ENCODE measurements around the gene GRIA2.

The GRIA2 gene

DNA sequence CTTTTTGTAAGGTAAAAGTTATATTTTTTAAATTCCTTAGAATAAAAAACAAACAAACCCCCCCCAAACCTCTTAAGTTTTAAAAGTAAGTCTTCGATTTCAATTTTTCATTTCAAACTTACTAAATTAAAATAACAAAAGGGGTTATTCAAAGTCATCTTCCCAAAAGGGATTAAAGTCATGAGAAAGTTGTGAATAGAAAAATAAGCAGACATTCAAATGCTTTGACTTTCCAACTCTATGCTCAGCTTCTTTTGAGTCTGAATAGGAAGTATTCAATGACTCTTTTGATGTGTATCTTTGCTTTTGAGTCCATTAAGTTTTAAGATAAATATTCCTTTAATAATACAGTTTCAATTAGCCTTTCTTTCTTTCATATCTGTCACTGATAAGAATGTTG lies 138.3 kb downstream of the GRIA2 start:
- no CpG with 5 or more reads among the region's 1 CpG for WGBS

DNA sequence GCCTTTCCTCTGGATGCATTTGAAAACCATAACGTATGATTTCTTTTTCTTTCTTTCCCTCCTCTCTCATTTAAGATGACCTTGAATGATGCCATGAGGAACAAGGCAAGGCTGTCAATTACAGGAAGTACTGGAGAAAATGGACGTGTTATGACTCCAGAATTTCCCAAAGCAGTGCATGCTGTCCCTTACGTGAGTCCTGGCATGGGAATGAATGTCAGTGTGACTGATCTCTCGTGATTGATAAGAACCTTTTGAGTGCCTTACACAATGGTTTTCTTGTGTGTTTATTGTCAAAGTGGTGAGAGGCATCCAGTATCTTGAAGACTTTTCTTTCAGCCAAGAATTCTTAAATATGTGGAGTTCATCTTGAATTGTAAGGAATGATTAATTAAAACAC lies 142.8 kb downstream of the GRIA2 start:
- Histone ChIP-seq H3K4me1 (ENCODE audit: control insufficient read depth, insufficient read depth, low read depth, low read length) (no peaks in the 10 kb centered on the region), H3K4me2 (ENCODE audit: low read length, poor library complexity, severe bottlenecking) (no peak overlapping the region), H2BK5ac (ENCODE audit: low read depth, low read length, poor library complexity, severe bottlenecking) (no peak overlapping the region), H3K36me3 (ENCODE audit: control insufficient read depth in 1 of 2, insufficient read depth in 2 of 2, low read depth in 1 of 2, low read length in 2 of 2) (no peaks in the 10 kb centered on the region), H2BK15ac (ENCODE audit: low read depth, poor library complexity, severe bottlenecking) (no peak overlapping the region), H2AK5ac (ENCODE audit: low read length, severe bottlenecking) (no peak overlapping the region), H2AFZ (ENCODE audit: low read depth, low read length) (no peak overlapping the region), H3K27me3 (ENCODE audit: control insufficient read depth in 1 of 2, insufficient read depth in 1 of 2, low read length in 2 of 2) (no peaks in the 10 kb centered on the region), H3K14ac (ENCODE audit: low read length in 2 of 2) (no peak overlapping the region), H3K9me3 (ENCODE audit: control insufficient read depth, low read length) (no peaks in the 10 kb centered on the region), H3K23ac (ENCODE audit: low read length in 2 of 2) (no peak overlapping the region), H4K8ac (ENCODE audit: low read length) (no peak overlapping the region), H3K18ac (ENCODE audit: low read depth in 1 of 2, low read length in 2 of 2) (no peak overlapping the region), H2BK12ac (ENCODE audit: low read length in 2 of 2) (no peak overlapping the region), H2BK120ac (ENCODE audit: low read depth, low read length) (no peak overlapping the region), H4K91ac (ENCODE audit: low read length) (no peak overlapping the region), H3K4me3 (ENCODE audit: insufficient read depth in 1 of 2, low read depth in 1 of 2, low read length in 2 of 2) (no peak overlapping the region), H3K79me1 (replicated peaks; ENCODE audit: low read length, poor library complexity, severe bottlenecking) (no peaks in the 10 kb centered on the region), H3K9ac (ENCODE audit: low read length) (no peak overlapping the region), H3K4ac (ENCODE audit: low read depth in 1 of 2, low read length in 2 of 2) (no peak overlapping the region), H3K27ac (ENCODE audit: low read length, poor library complexity, severe bottlenecking) (no peak overlapping the region)
- DNase-seq = no peak
- WGBS = 54% methylated on average over 4 of the region's 4 CpGs

More for the DNA sequence above, 138.3 kb downstream of the GRIA2 start:
- no peak overlapping the region for H3K14ac ChIP-seq (ENCODE audit: low read length in 2 of 2)
- H3K9me3 ChIP-seq (ENCODE audit: control insufficient read depth, low read length) = no peaks in the 10 kb centered on the region
- H3K79me1 ChIP-seq (replicated peaks; ENCODE audit: low read length, poor library complexity, severe bottlenecking) = no peaks in the 10 kb centered on the region
- H3K4me1 ChIP-seq (ENCODE audit: control insufficient read depth, insufficient read depth, low read depth, low read length) = no peaks in the 10 kb centered on the region
- no peak overlapping the region for H3K4me2 ChIP-seq (ENCODE audit: low read length, poor library complexity, severe bottlenecking)
- no peak overlapping the region for H2AK5ac ChIP-seq (ENCODE audit: low read length, severe bottlenecking)
- no peak overlapping the region for H3K23ac ChIP-seq (ENCODE audit: low read length in 2 of 2)
- no peak overlapping the region for H3K4ac ChIP-seq (ENCODE audit: low read depth in 1 of 2, low read length in 2 of 2)
- no peaks in the 10 kb centered on the region for H3K27me3 ChIP-seq (ENCODE audit: control insufficient read depth in 1 of 2, insufficient read depth in 1 of 2, low read length in 2 of 2)
- H2BK5ac ChIP-seq (ENCODE audit: low read depth, low read length, poor library complexity, severe bottlenecking) = no peak overlapping the region
- H3K27ac ChIP-seq (ENCODE audit: low read length, poor library complexity, severe bottlenecking) = no peak overlapping the region
- H4K8ac ChIP-seq (ENCODE audit: low read length) = no peak overlapping the region
- H3K18ac ChIP-seq (ENCODE audit: low read depth in 1 of 2, low read length in 2 of 2) = no peak overlapping the region
- no peak overlapping the region for H3K4me3 ChIP-seq (ENCODE audit: insufficient read depth in 1 of 2, low read depth in 1 of 2, low read length in 2 of 2)
- H2BK12ac ChIP-seq (ENCODE audit: low read length in 2 of 2) = no peak overlapping the region
- H3K9ac ChIP-seq (ENCODE audit: low read length) = no peak overlapping the region
- no peak overlapping the region for H2AFZ ChIP-seq (ENCODE audit: low read depth, low read length)
- no peaks in the 10 kb centered on the region for H3K36me3 ChIP-seq (ENCODE audit: control insufficient read depth in 1 of 2, insufficient read depth in 2 of 2, low read depth in 1 of 2, low read length in 2 of 2)
- H2BK120ac ChIP-seq (ENCODE audit: low read depth, low read length) = no peak overlapping the region
- H2BK15ac ChIP-seq (ENCODE audit: low read depth, poor library complexity, severe bottlenecking) = no peak overlapping the region
- DNase-seq = no peak
- no peak overlapping the region for H4K91ac ChIP-seq (ENCODE audit: low read length)

DNA sequence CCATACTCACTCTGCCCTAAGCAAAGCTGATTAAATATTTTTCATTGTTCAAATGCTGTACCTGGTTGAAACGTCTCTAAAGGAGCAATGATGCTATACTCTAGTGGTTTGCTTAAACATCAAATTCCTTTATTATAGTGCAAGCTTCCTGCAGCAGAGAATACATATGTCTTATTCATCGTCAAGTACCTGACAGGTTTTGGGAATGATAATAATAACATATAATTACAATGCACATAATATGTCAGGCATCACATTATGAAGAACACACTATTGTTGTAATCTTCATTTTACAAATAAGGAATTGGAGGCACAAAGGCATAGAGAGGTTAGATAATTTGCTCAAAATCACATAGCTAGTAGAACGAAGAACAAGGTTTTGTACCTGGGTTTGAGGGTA lies 151.6 kb downstream of the GRIA2 start:
- Histone ChIP-seq H3K18ac (ENCODE audit: low read depth in 1 of 2, low read length in 2 of 2) (no peak overlapping the region), H3K4me1 (ENCODE audit: control insufficient read depth, insufficient read depth, low read depth, low read length) (no peaks in the 10 kb centered on the region), H2BK15ac (ENCODE audit: low read depth, poor library complexity, severe bottlenecking) (no peak overlapping the region), H4K8ac (ENCODE audit: low read length) (no peak overlapping the region), H3K36me3 (ENCODE audit: control insufficient read depth in 1 of 2, insufficient read depth in 2 of 2, low read depth in 1 of 2, low read length in 2 of 2) (no peaks in the 10 kb centered on the region), H4K91ac (ENCODE audit: low read length) (no peak overlapping the region), H3K79me1 (replicated peaks; ENCODE audit: low read length, poor library complexity, severe bottlenecking) (no peaks in the 10 kb centered on the region), H3K9ac (ENCODE audit: low read length) (no peak overlapping the region), H2BK12ac (ENCODE audit: low read length in 2 of 2) (no peak overlapping the region), H2AFZ (ENCODE audit: low read depth, low read length) (no peak overlapping the region), H3K4me2 (ENCODE audit: low read length, poor library complexity, severe bottlenecking) (no peak overlapping the region), H3K9me3 (ENCODE audit: control insufficient read depth, low read length) (no peaks in the 10 kb centered on the region), H3K14ac (ENCODE audit: low read length in 2 of 2) (no peak overlapping the region), H2BK120ac (ENCODE audit: low read depth, low read length) (no peak overlapping the region), H2BK5ac (ENCODE audit: low read depth, low read length, poor library complexity, severe bottlenecking) (no peak overlapping the region), H2AK5ac (ENCODE audit: low read length, severe bottlenecking) (no peak overlapping the region), H3K4me3 (ENCODE audit: insufficient read depth in 1 of 2, low read depth in 1 of 2, low read length in 2 of 2) (no peak overlapping the region), H3K27me3 (ENCODE audit: control insufficient read depth in 1 of 2, insufficient read depth in 1 of 2, low read length in 2 of 2) (no peaks in the 10 kb centered on the region), H3K27ac (ENCODE audit: low read length, poor library complexity, severe bottlenecking) (no peak overlapping the region), H3K4ac (ENCODE audit: low read depth in 1 of 2, low read length in 2 of 2) (no peak overlapping the region), H3K23ac (ENCODE audit: low read length in 2 of 2) (no peak overlapping the region)
- WGBS = no CpG with 5 or more reads among the region's 3 CpGs
- no peak for DNase-seq

DNA sequence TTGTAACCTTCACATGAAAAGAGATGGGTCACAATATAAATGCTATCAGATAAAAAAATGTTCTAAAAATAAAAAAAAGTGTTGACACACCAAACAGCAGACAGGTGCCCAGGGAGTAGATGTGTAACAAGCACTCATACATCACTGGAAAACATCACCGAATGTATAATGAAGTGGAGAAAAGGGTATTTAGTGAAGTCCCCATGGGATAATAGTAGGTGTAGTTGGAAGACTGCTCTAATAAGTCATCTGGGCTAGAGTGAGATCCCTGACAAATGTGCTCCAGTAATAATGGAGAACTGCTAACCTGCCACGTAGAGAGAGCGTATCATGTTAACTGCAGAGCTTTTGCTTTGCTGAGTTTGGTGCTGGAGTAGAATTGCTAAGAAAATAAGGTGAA lies 152.0 kb downstream of the GRIA2 start:
- Histone ChIP-seq H2BK5ac (ENCODE audit: low read depth, low read length, poor library complexity, severe bottlenecking) (no peak overlapping the region), H3K36me3 (ENCODE audit: control insufficient read depth in 1 of 2, insufficient read depth in 2 of 2, low read depth in 1 of 2, low read length in 2 of 2) (no peaks in the 10 kb centered on the region), H3K79me1 (replicated peaks; ENCODE audit: low read length, poor library complexity, severe bottlenecking) (no peaks in the 10 kb centered on the region), H3K9ac (ENCODE audit: low read length) (no peak overlapping the region), H2BK15ac (ENCODE audit: low read depth, poor library complexity, severe bottlenecking) (no peak overlapping the region), H4K91ac (ENCODE audit: low read length) (no peak overlapping the region), H3K9me3 (ENCODE audit: control insufficient read depth, low read length) (no peaks in the 10 kb centered on the region), H4K8ac (ENCODE audit: low read length) (no peak overlapping the region), H2AK5ac (ENCODE audit: low read length, severe bottlenecking) (no peak overlapping the region), H3K23ac (ENCODE audit: low read length in 2 of 2) (no peak overlapping the region), H2BK12ac (ENCODE audit: low read length in 2 of 2) (no peak overlapping the region), H2BK120ac (ENCODE audit: low read depth, low read length) (no peak overlapping the region), H3K4me2 (ENCODE audit: low read length, poor library complexity, severe bottlenecking) (no peak overlapping the region), H3K27me3 (ENCODE audit: control insufficient read depth in 1 of 2, insufficient read depth in 1 of 2, low read length in 2 of 2) (no peaks in the 10 kb centered on the region), H3K18ac (ENCODE audit: low read depth in 1 of 2, low read length in 2 of 2) (no peak overlapping the region), H3K14ac (ENCODE audit: low read length in 2 of 2) (no peak overlapping the region), H3K4ac (ENCODE audit: low read depth in 1 of 2, low read length in 2 of 2) (no peak overlapping the region), H3K4me3 (ENCODE audit: insufficient read depth in 1 of 2, low read depth in 1 of 2, low read length in 2 of 2) (no peak overlapping the region), H3K27ac (ENCODE audit: low read length, poor library complexity, severe bottlenecking) (no peak overlapping the region), H2AFZ (ENCODE audit: low read depth, low read length) (no peak overlapping the region), H3K4me1 (ENCODE audit: control insufficient read depth, insufficient read depth, low read depth, low read length) (no peaks in the 10 kb centered on the region)
- 70% methylated on average over 1 of the region's 3 CpGs for WGBS
- DNase-seq = no peak

Measured in mesenchymal stem cell (in vitro differentiated cells and primary cell).